Smooth muscle cell (in vitro differentiated cells): Measurements from ENCODE around the gene MTG1. TPM values are rescaled to one million over a fixed set of nuclear protein-coding genes. Genes with fewer than 3 reads are reported as not detected.

Experiments
- DNase-seq: peaks from one replicate; lab custom pipeline; 2025; ENCODE audit not compliant: unreplicated experiment; lab: John Stamatoyannopoulos, UW
- H2AFZ ChIP-seq: fragments of 200-600 bp; sonication (generic); 2 replicates; pipeline ENCODE4 v1.6.0; 2016; ENCODE audit warnings: antibody characterized with exemption, low read depth, mild to moderate bottlenecking
- H3F3A ChIP-seq: fragments of 200-600 bp; sonication (generic); 2 replicates; pipeline ENCODE4 v1.6.0; 2017; ENCODE audit warnings: antibody characterized with exemption, low read depth
- H3K27ac ChIP-seq: fragments of 200-600 bp; sonication (generic); 2 replicates; pipeline ENCODE4 v1.5.1; 2016; ENCODE audit warnings: low read depth, mild to moderate bottlenecking
- H3K27me3 ChIP-seq: fragments of 200-600 bp; sonication (generic); 2 replicates; pipeline ENCODE4 v1.6.1; 2016; ENCODE audit warnings: low read depth, mild to moderate bottlenecking
- H3K36me3 ChIP-seq: fragments of 200-600 bp; sonication (generic); 2 replicates; pipeline ENCODE4 v1.5.1; 2016; ENCODE audit warnings: low read depth
- H3K4me1 ChIP-seq: fragments of 200-600 bp; sonication (generic); 2 replicates; pipeline ENCODE4 v1.5.1; 2016; ENCODE audit warnings: low read depth
- H3K4me2 ChIP-seq: fragments of 200-600 bp; sonication (generic); 2 replicates; pipeline ENCODE4 v1.6.0; 2016; ENCODE audit warnings: mild to moderate bottlenecking
- H3K4me3 ChIP-seq: fragments of 200-600 bp; sonication (generic); 2 replicates; pipeline ENCODE4 v1.5.1; 2016; ENCODE audit warnings: mild to moderate bottlenecking
- H3K79me2 ChIP-seq: fragments of 200-600 bp; sonication (generic); 2 replicates; pipeline ENCODE4 v1.6.0; 2016; ENCODE audit warnings: low read depth, mild to moderate bottlenecking
- H3K9ac ChIP-seq: fragments of 200-600 bp; sonication (generic); 2 replicates; pipeline ENCODE4 v1.6.0; 2016; ENCODE audit warnings: low read depth
- H3K9me3 ChIP-seq: fragments of 200-600 bp; sonication (generic); replicated peaks from 2 replicates; pipeline ENCODE4 v1.5.1; 2016; ENCODE audit warnings: low read depth
- H4K20me1 ChIP-seq: fragments of 200-600 bp; sonication (generic); 2 replicates; pipeline ENCODE4 v1.6.0; 2016; ENCODE audit warnings: low read depth
- WGBS: methylation state at CpG from one replicate; pipeline ENCODE4 v1.1.7; 2016; ENCODE audit warnings: low lambda C conversion rate; 5-methylcytosine and 5-hydroxymethylcytosine counted together
- polyA plus RNA-seq: library from polyadenylated mRNA; unstranded; fragments of >200 nt; fragmentation: Nextera tagmentation; extraction: Ambion mirVana; gene quantifications from 2 replicates; pipeline ENCODE4 v1.2.1, GENCODE V29; 2016
- total RNA-seq: library from RNA; depleted of rRNA; stranded (reverse); fragments of >200 nt; gene quantifications from 2 replicates; pipeline ENCODE4 v1.2.3, GENCODE V29; 2014
- TF ChIP-seq, protein P1 (sequence below): fragments of 200-600 bp; sonication (generic); IDR thresholded peaks from 2 replicates; pipeline ENCODE4 v1.5.1; 2017; ENCODE audit warnings: borderline replicate concordance, mild to moderate bottlenecking, antibody characterized with exemption; ENCODE audit not compliant: insufficient read depth, poor library complexity, severe bottlenecking

Gene MTG1
- total and polyA plus RNA-seq, 2 experiments from 2014 or later: 20.6 to 53.5 TPM

DNA sequence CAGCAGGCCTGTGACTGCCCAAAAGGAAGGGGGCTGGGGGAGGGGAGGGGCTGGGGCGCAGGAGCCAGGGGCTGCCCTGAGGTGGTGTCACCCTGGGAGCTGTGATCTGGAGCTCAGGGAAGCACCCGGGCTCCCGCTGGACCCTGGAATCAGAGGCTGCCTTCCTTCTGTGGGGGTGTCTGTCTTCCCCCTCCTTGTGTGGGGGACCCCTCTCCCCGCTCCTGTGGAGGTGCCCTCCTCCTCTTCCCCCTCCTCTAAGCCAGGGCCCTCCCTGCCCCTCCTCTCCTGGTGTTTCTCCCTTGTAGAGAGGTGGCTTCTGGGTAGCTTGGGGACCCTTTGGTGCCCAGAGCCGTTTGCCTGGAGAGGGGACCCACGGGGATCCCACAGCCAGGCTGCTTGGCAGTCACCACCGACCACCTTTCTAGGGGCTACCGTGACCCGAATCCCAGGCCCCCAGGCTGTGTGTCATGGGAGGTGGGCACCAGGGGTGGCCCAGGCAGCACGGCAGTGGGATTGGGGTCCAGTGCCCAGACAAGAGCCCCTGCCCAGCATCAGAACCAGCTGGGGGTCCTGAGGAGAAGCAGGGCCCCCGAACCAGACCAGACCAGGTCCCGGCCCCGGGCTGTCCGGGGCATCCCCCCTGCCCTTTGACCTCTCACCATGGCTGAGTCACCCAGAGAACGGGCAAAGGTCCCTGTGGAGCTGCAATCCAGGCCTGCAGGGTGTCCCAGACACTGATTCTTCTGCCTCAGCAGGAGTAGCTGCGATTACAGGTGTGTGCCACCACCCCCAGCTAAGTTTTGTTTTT, 46.0 kb upstream of the MTG1 start:
- TF ChIP-seq, protein P1, sequence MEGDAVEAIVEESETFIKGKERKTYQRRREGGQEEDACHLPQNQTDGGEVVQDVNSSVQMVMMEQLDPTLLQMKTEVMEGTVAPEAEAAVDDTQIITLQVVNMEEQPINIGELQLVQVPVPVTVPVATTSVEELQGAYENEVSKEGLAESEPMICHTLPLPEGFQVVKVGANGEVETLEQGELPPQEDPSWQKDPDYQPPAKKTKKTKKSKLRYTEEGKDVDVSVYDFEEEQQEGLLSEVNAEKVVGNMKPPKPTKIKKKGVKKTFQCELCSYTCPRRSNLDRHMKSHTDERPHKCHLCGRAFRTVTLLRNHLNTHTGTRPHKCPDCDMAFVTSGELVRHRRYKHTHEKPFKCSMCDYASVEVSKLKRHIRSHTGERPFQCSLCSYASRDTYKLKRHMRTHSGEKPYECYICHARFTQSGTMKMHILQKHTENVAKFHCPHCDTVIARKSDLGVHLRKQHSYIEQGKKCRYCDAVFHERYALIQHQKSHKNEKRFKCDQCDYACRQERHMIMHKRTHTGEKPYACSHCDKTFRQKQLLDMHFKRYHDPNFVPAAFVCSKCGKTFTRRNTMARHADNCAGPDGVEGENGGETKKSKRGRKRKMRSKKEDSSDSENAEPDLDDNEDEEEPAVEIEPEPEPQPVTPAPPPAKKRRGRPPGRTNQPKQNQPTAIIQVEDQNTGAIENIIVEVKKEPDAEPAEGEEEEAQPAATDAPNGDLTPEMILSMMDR: no peak
- Histone ChIP-seq H3K4me2 (no peak overlapping the region), H3K9ac (no peak overlapping the region), H3F3A (no peaks in the 10 kb centered on the region), H3K4me1 (no peaks in the 10 kb centered on the region), H3K79me2 (no peaks in the 10 kb centered on the region), H2AFZ (no peak overlapping the region), H4K20me1 (no peaks in the 10 kb centered on the region), H3K9me3 (no peaks in the 10 kb centered on the region), H3K36me3 (no peaks in the 10 kb centered on the region), H3K27me3 (no peaks in the 10 kb centered on the region), H3K4me3 (no peak overlapping the region), H3K27ac (no peak overlapping the region)
- WGBS: 86% methylated on average over 12 of the region's 16 CpGs
- no peak for DNase-seq

DNA sequence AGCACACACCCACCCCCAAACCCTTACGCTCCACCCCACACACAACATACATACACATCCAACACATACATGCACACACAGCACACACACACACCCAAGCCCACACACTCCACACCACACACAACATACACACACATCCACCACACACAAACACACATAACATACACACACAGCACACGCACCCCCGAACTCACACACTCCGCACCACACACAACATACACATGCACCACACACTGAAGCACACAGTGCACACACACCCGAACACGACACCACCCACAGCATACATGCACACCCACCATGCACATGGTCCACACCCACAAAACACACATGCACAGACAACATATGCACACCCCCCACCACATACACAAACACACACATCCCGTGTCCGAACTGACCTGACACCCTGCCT, 44.8 kb upstream of the MTG1 start:
- Histone ChIP-seq H3K27ac (no peak overlapping the region), H3K36me3 (no peaks in the 10 kb centered on the region), H3K27me3 (no peaks in the 10 kb centered on the region), H3K79me2 (no peaks in the 10 kb centered on the region), H3K4me2 (no peak overlapping the region), H3K4me3 (no peak overlapping the region), H3F3A (no peaks in the 10 kb centered on the region), H4K20me1 (no peaks in the 10 kb centered on the region), H2AFZ (no peak overlapping the region), H3K9me3 (no peaks in the 10 kb centered on the region), H3K4me1 (no peaks in the 10 kb centered on the region), H3K9ac (no peak overlapping the region)
- TF ChIP-seq, protein P1: no peak
- 98% methylated on average over 7 of the region's 8 CpGs for WGBS
- no peak for DNase-seq

DNA sequence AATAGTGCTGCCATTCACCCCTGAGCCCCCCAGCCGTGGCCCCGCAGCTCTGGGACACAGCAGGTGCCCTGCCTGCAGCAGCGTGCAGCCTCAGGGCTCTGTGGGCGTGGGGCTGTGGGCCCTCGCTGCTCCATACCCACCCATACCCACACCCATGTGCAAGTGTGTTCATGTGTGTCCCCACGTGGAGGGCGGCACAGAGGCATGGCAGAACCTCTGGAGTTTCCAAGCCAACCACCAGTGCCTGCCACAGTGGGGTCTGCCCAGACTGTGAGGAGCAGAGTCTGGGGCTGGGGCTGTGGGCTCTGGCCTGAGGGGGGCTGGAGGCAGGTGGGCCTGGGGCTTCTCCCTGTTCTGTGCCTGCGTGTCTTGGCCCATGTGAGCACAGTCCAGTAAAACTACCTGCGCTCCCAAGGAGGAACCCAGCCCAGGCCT, 44.4 kb upstream of the MTG1 start:
- Histone ChIP-seq H3K36me3 (no peaks in the 10 kb centered on the region), H3K27me3 (no peaks in the 10 kb centered on the region), H3K4me3 (no peak overlapping the region), H4K20me1 (no peaks in the 10 kb centered on the region), H2AFZ (no peak overlapping the region), H3F3A (no peaks in the 10 kb centered on the region), H3K4me1 (no peaks in the 10 kb centered on the region), H3K4me2 (no peak overlapping the region), H3K9me3 (no peaks in the 10 kb centered on the region), H3K27ac (no peak overlapping the region), H3K9ac (no peak overlapping the region), H3K79me2 (no peaks in the 10 kb centered on the region)
- DNase-seq: no peak
- WGBS: 88% methylated on average over 8 of the region's 9 CpGs
- TF ChIP-seq, protein P1: no peak
